ENCODE data around the gene RPS16. TPM values are rescaled to one million over a fixed set of nuclear protein-coding genes. Genes with fewer than 3 reads are reported as not detected.

RPS16 gene
- total and polyA plus RNA-seq, 2 donors (not counting 1 experiment from before 2014, with no cell fraction given) = 3,910 to 6,448 TPM

- peaks cover 24% of the 10 kb centered on the region for H3K79me2 ChIP-seq (ENCODE audit: control insufficient read depth, insufficient read depth, low read length)
- ATAC-seq (ENCODE audit: low read depth) (no peak), DNase-seq (no peak)
- peaks cover 5 to 28% of the 10 kb centered on the region in 2 experiments for H3K36me3 ChIP-seq (replicated peaks in 1 of 2; ENCODE audit: control extremely low read depth in 1 of 2, control insufficient read depth in 1 of 2, extremely low read depth in 1 of 2, insufficient read depth in 2 of 2, low read length in 1 of 2)
- no peaks in the 10 kb centered on the region for H3K9me3 ChIP-seq (ENCODE audit: control extremely low read depth in 1 of 3, control insufficient read depth in 2 of 3, insufficient read depth in 1 of 3, low read length in 2 of 3)
- WGBS (ENCODE audit: insufficient coverage) = no CpG with 5 or more reads among the region's 6 CpGs
- Mint-ChIP-seq H3K4me1 (peaks cover 25% of the 10 kb centered on the region), H3K9me3 (ENCODE audit: insufficient read depth) (no peaks in the 10 kb centered on the region), H3K27ac (no peak overlapping the region), H3K4me3 (peak overlapping the region; percentile 59), H3K27me3 (no peaks in the 10 kb centered on the region)
- H3K27ac ChIP-seq (ENCODE audit: low read length in 2 of 2) = no peak overlapping the region
- no peak overlapping the region for H2AFZ ChIP-seq (ENCODE audit: insufficient read depth, low read depth, low read length, poor library complexity, severe bottlenecking)
- H3K4me3 ChIP-seq (ENCODE audit: control extremely low read depth in 1 of 5, extremely low read depth in 1 of 5, insufficient read depth in 1 of 5, low read depth in 2 of 5, low read length in 4 of 5) = no peak overlapping the region
- peaks cover 5% of the 10 kb centered on the region for H4K20me1 ChIP-seq (ENCODE audit: control insufficient read depth, insufficient read depth, low read length, poor library complexity, severe bottlenecking)
- POLR2A ChIA-PET = interaction anchor here (0.6 kb wide), 1 partner anchor 125 kb away, joined by 4 read pairs; no protein-coding TSS in a partner anchor
- no peaks in the 10 kb centered on the region for H3K27me3 ChIP-seq (replicated peaks in 1 of 4; ENCODE audit: control extremely low read depth in 1 of 4, control insufficient read depth in 3 of 4, insufficient read depth in 4 of 4, low read length in 3 of 4)
- CTCF ChIA-PET = interaction anchor here (1.0 kb wide), 1 partner anchor 9 kb away, joined by 3 read pairs; no protein-coding TSS in a partner anchor
- TF ChIP-seq EZH2 (IDR thresholded peaks at IDR 0.05; ENCODE audit: borderline replicate concordance, insufficient read depth, low read depth, low read length, poor library complexity, severe bottlenecking) (no peak), CTCF (IDR thresholded peaks at IDR 0.05) (no peak)
- intact Hi-C loops (cut with micrococcal nuclease) = no loop called here
- no peak overlapping the region for H3K9ac ChIP-seq (ENCODE audit: low read length)
- no peak overlapping the region for H3K4me2 ChIP-seq (replicated peaks; ENCODE audit: low read depth, low read length, poor library complexity, severe bottlenecking)
- H3K4me1 ChIP-seq (ENCODE audit: control insufficient read depth in 2 of 2, insufficient read depth in 2 of 2, low read length in 2 of 2) = peaks cover 14 to 21% of the 10 kb centered on the region in 2 donors
Observed at GRCh38 chr19:39483141-39483540, 47.4 kb upstream of the RPS16 start.

DNA sequence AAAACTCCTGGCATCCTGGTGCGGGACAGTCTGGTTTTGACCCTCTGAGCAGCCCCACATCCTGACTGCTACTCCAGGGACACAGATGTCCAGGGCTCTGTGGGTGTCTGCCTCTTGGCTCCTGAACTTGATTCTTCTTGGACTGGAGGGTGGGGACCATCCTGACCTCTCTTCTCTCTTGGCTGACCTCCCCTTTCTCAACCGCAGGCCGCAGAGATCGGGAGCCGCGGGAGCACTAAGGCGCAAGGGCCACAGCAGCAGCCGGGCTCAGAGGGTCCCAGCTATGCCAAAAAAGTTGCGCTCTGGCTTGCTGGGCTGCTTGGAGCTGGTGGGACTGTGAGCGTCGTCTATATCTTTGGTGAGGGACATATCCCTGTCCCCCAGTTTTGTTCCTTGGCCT, 45.9 kb upstream of the RPS16 start:
- Histone ChIP-seq H4K20me1 (ENCODE audit: control insufficient read depth, insufficient read depth, low read length, poor library complexity, severe bottlenecking) (peaks cover 5% of the 10 kb centered on the region), H3K27ac (ENCODE audit: low read length in 2 of 2) (peak overlapping the region in 1 of 2 donors; percentile 84), H3K36me3 (replicated peaks in 1 of 2; ENCODE audit: control extremely low read depth in 1 of 2, control insufficient read depth in 1 of 2, extremely low read depth in 1 of 2, insufficient read depth in 2 of 2, low read length in 1 of 2) (peaks cover 4 to 20% of the 10 kb centered on the region in 2 experiments), H3K9me3 (ENCODE audit: control extremely low read depth in 1 of 3, control insufficient read depth in 2 of 3, insufficient read depth in 1 of 3, low read length in 2 of 3) (no peaks in the 10 kb centered on the region), H3K4me3 (ENCODE audit: control extremely low read depth in 1 of 5, extremely low read depth in 1 of 5, insufficient read depth in 1 of 5, low read depth in 2 of 5, low read length in 4 of 5) (peak overlapping the region; percentile 43 to 95 (median 89)), H3K4me1 (ENCODE audit: control insufficient read depth in 2 of 2, insufficient read depth in 2 of 2, low read length in 2 of 2) (peaks cover 14 to 21% of the 10 kb centered on the region in 2 donors), H3K4me2 (replicated peaks; ENCODE audit: low read depth, low read length, poor library complexity, severe bottlenecking) (peak overlapping the region; percentile 89), H3K9ac (ENCODE audit: low read length) (peak overlapping the region; percentile 93), H3K27me3 (replicated peaks in 1 of 4; ENCODE audit: control extremely low read depth in 1 of 4, control insufficient read depth in 3 of 4, insufficient read depth in 4 of 4, low read length in 3 of 4) (no peaks in the 10 kb centered on the region), H3K79me2 (ENCODE audit: control insufficient read depth, insufficient read depth, low read length) (peaks cover 24% of the 10 kb centered on the region), H2AFZ (ENCODE audit: insufficient read depth, low read depth, low read length, poor library complexity, severe bottlenecking) (no peak overlapping the region)
- Mint-ChIP-seq H3K4me3 (peak overlapping the region; percentile 96), H3K9me3 (ENCODE audit: insufficient read depth) (no peaks in the 10 kb centered on the region), H3K27ac (peak overlapping the region; percentile 94), H3K4me1 (peaks cover 25% of the 10 kb centered on the region), H3K27me3 (no peaks in the 10 kb centered on the region)
- ChIA-PET POLR2A (no interaction called here), CTCF (no interaction called here)
- intact Hi-C loops (cut with micrococcal nuclease) = loop anchor here (2.0 kb wide), 1 partner anchor 17 kb away; the partner anchor contains the start of gene DLL3
- no peak for ATAC-seq (ENCODE audit: low read depth)
- WGBS (ENCODE audit: insufficient coverage) = 89% methylated on average over 10 of the region's 11 CpGs
- no peak for TF ChIP-seq EZH2 (IDR thresholded peaks at IDR 0.05; ENCODE audit: borderline replicate concordance, insufficient read depth, low read depth, low read length, poor library complexity, severe bottlenecking)
- TF ChIP-seq CTCF (IDR thresholded peaks at IDR 0.05) = no peak
- no peak for DNase-seq
